HEK293T (cell line): ENCODE results near the gene CACNA1F.

ENCODE experiments used
- CTCF ChIA-PET: fragments of 350-600 bp; formaldehyde crosslinking; extraction: SDS; loops from one replicate; lab custom pipeline; 2021; ENCODE audit warnings: antibody characterized with exemption, inconsistent platforms; lab: Yijun Ruan, JAX
- POLR2A ChIA-PET: fragments of 350-600 bp; formaldehyde crosslinking; extraction: SDS; loops from one replicate; lab custom pipeline; 2020; ENCODE audit warnings: antibody characterized with exemption, inconsistent platforms; lab: Yijun Ruan, JAX
- DNase-seq: peaks from one replicate; pipeline ENCODE4 v3.0.0; 2012; ENCODE audit warnings: mixed read lengths; ENCODE audit errors: extremely low spot score
- ARNT ChIP-seq: fragments of 450-650 bp; IDR thresholded peaks from 2 replicates; pipeline ENCODE4 v1.6.1; 2017; ENCODE audit warnings: mild to moderate bottlenecking
- BHLHE40 ChIP-seq: fragments of 450-650 bp; IDR thresholded peaks from 2 replicates; pipeline ENCODE4 v1.6.1; 2016; ENCODE audit warnings: mild to moderate bottlenecking, moderate library complexity, borderline replicate concordance
- CTBP1 ChIP-seq: fragments of 450-650 bp; IDR thresholded peaks from 2 replicates; pipeline ENCODE4 v1.6.1; 2016; ENCODE audit warnings: borderline replicate concordance
- ELF4 ChIP-seq: fragments of 450-650 bp; IDR thresholded peaks from 2 replicates; pipeline ENCODE4 v1.6.1; 2017; ENCODE audit warnings: antibody characterized with exemption
- FOXA1 ChIP-seq: fragments of 450-650 bp; IDR thresholded peaks from 2 replicates; pipeline ENCODE4 v1.6.1; 2016; ENCODE audit warnings: mild to moderate bottlenecking
- FOXK2 ChIP-seq: fragments of 450-650 bp; IDR thresholded peaks from 2 replicates; pipeline ENCODE4 v1.6.1; 2016; ENCODE audit warnings: mild to moderate bottlenecking
- FOXM1 ChIP-seq: fragments of 450-650 bp; IDR thresholded peaks from 2 replicates; pipeline ENCODE4 v1.6.1; 2017; ENCODE audit warnings: mild to moderate bottlenecking, borderline replicate concordance
- HDGF ChIP-seq: fragments of 450-650 bp; IDR thresholded peaks from 2 replicates; pipeline ENCODE4 v1.6.1; 2017; ENCODE audit warnings: antibody characterized with exemption, borderline replicate concordance
- L3MBTL2 ChIP-seq: fragments of 450-650 bp; conservative IDR thresholded peaks from 2 replicates; pipeline ENCODE4 v1.6.1; 2016; ENCODE audit warnings: mild to moderate bottlenecking
- LEF1 ChIP-seq: fragments of 450-650 bp; IDR thresholded peaks from 2 replicates; pipeline ENCODE4 v1.6.1; 2017; ENCODE audit warnings: mild to moderate bottlenecking, borderline replicate concordance
- NFRKB ChIP-seq: fragments of 450-650 bp; IDR thresholded peaks from 2 replicates; pipeline ENCODE4 v1.6.1; 2016; ENCODE audit warnings: mild to moderate bottlenecking, moderate library complexity
- SP1 ChIP-seq: fragments of 450-650 bp; IDR thresholded peaks from 2 replicates; pipeline ENCODE4 v1.6.1; 2017
- SUZ12 ChIP-seq: fragments of 450-650 bp; IDR thresholded peaks from 2 replicates; pipeline ENCODE4 v1.6.1; 2016; ENCODE audit warnings: mild to moderate bottlenecking
- TARDBP ChIP-seq: fragments of 450-650 bp; IDR thresholded peaks from 2 replicates; pipeline ENCODE4 v1.6.1; 2016
- ZNF384 ChIP-seq: fragments of 450-650 bp; IDR thresholded peaks from 2 replicates; pipeline ENCODE4 v1.6.1; 2016
- TF ChIP-seq, protein P1 (sequence below): fragments of 450-650 bp; IDR thresholded peaks from 2 replicates; pipeline ENCODE4 v1.6.1; 2016

The CACNA1F gene

DNA sequence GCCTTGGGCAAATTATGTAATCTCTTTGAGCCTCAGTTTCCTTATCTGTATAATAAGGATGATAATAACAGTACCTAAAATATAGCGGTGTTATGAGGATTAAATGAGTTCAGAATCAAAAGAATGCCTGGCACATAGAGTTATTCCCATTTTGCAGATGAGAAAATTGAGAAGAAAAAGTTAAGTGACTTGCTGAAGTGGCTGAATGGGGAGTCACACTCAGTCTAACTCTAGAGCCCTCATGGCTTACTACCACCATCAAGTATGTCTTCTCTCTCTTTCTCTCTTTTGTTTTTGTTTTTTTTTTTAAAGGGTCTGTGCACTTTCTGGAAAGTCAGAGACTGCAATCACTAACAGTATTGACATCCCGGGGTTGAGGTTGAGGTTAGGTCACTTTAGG is 615 bp downstream of the CACNA1F start:
- no peak for DNase-seq
- CTCF ChIA-PET: no interaction called here
- POLR2A ChIA-PET: interaction anchor here (1.3 kb wide), 1 partner anchor 40 kb away, joined by 3 read pairs; no protein-coding TSS in a partner anchor
- TF ChIP-seq BHLHE40 (no peak), ARNT (no peak), CTBP1 (no peak), SUZ12 (no peak)
- TF ChIP-seq, protein P1, sequence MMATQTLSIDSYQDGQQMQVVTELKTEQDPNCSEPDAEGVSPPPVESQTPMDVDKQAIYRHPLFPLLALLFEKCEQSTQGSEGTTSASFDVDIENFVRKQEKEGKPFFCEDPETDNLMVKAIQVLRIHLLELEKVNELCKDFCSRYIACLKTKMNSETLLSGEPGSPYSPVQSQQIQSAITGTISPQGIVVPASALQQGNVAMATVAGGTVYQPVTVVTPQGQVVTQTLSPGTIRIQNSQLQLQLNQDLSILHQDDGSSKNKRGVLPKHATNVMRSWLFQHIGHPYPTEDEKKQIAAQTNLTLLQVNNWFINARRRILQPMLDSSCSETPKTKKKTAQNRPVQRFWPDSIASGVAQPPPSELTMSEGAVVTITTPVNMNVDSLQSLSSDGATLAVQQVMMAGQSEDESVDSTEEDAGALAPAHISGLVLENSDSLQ: no peak

DNA sequence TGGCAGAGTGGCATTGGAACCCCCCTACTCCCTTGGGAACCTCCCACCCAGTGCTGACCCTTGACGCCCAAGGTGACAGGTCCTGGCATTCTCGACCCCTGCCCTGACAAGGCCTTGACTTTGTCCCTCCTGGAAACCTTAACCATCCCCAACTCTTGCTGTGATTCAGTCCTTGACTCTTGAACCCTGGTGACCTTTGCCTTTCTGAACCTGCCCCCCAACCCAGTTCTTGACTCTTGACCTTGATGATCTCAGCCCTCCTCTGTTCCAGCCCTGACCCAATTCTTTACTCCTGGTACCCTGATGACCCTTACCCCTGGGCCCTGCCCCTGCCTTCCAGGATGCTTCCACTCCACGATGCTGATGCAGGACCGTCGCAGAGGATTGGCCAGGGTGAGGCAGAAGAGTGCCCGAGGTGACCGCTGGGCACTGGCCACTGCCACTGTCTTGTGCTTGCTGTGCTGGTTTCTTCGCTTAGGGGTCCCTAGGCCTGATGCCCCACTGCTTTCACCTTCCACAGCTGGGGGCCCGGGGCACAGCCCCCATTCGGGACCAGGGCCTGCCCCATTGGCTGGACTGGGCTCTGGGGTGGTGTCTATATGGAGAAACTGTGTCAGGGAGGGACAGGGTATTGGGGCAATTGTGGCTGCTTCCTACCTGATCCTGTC is 1.7 kb downstream of the CACNA1F start:
- ChIA-PET POLR2A (no interaction called here), CTCF (no interaction called here)
- TF ChIP-seq FOXM1 (no peak), BHLHE40 (no peak), TARDBP (no peak), CTBP1 (no peak), LEF1 (no peak), NFRKB (no peak), SP1 (no peak)
- TF ChIP-seq, protein P1: no peak
- no peak for DNase-seq

DNA sequence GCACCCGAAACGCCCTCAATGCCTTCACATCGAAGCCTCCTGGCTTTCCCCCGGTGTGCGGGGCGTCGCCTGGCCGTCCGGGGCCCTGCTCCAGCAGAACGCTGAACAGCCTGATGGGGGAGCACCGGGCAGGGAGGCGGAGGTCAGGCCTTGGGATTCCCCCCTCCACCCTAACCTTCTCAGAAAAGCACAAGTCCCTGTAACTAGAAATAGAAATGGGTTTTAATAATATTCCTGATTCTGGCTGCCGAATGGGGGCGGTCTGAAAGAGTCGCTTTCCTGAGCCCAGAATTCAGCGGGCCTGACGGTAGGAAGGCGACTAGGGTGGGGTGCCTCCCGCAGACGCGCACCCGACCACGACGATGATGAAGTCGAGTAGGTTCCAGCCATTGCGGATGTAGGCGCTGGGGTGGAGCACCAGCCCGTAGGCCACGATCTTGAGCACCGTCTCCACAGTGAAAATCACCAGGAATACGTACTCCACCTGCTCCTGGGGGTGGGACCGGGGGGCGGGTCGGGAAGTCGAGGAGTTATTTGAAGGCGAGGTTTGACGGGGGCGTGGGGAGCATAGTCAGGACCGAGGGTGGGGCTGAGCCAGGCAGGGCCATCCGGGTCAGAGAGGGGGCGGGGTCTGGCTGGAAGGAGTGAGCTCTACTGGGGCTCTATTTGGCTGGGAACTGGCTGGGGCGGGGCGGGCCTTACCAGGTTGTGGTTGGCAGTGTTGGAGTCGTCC is 2.5 kb downstream of the CACNA1F start:
- TF ChIP-seq CTBP1 (no peak), L3MBTL2 (no peak), TARDBP (no peak), BHLHE40 (no peak), SP1 (no peak)
- ChIA-PET CTCF (no interaction called here), POLR2A (no interaction called here)
- no peak for DNase-seq

DNA sequence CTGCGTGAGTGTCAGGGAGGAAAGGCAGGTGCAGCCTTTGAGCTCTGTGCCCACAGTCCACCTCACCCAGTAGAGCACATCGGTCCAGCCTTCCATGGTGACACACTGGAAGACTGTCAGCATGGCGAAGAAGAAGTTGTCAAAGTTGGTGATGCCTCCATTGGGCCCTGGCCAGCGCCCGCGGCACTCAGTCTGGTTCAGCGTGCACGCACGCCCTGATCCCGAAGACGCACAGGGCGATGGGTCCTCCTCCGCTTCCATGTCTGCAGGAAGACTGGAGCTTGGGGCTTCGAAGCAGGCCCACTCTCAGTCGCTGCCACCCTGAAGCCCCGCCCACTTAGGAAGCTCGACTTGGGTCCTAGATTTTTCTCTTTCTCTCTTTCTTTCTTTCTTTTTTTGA is 5.0 kb downstream of the CACNA1F start:
- POLR2A ChIA-PET: interaction anchor here (1.0 kb wide), 1 partner anchor 41 kb away, joined by 3 read pairs; no protein-coding TSS in a partner anchor

GRCh38 chrX:49227726-49228125 is 5.4 kb downstream of the CACNA1F start:
- ChIA-PET CTCF (no interaction called here), POLR2A (no interaction called here)
- DNase-seq: no peak
- TF ChIP-seq CTBP1 (no peak), NFRKB (no peak), L3MBTL2 (no peak), BHLHE40 (no peak)

More for the DNA sequence above, 5.0 kb downstream of the CACNA1F start:
- TF ChIP-seq NFRKB (no peak), TARDBP (no peak), FOXA1 (no peak), SUZ12 (no peak), ELF4 (no peak), BHLHE40 (no peak), SP1 (no peak), FOXK2 (no peak), HDGF (no peak)
- TF ChIP-seq, protein P1: no peak
- CTCF ChIA-PET: no interaction called here
- no peak for DNase-seq

DNA sequence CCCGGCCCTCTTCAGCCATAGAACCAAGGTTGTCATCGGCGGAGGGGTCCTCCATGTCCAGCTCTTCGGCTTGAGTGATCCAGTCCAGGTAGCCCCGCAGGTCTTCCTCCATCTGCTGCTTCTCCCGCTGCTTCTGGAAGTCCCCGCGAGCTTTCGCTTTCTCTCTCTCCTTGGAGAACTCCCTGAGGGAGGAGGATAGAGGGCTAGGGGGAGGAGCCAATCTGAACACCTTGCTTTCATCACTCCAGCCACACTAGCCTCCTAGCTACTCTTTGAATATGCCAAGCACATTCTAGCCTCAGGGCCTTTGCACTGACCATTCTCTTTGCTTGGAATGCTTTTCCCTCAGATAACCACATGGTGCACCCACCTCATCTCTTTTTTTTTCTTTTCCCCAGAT is 6.2 kb downstream of the CACNA1F start:
- DNase-seq: no peak
- no peak for TF ChIP-seq SP1
- TF ChIP-seq FOXA1: no peak
- no peak for TF ChIP-seq ARNT
- no peak for TF ChIP-seq TARDBP
- no peak for TF ChIP-seq L3MBTL2
- no peak for TF ChIP-seq CTBP1
- TF ChIP-seq ELF4: no peak
- TF ChIP-seq FOXK2: no peak
- TF ChIP-seq, protein P1: no peak
- no peak for TF ChIP-seq FOXM1
- no peak for TF ChIP-seq BHLHE40
- no peak for TF ChIP-seq SUZ12
- no peak for TF ChIP-seq ZNF384
- no peak for TF ChIP-seq LEF1
- no peak for TF ChIP-seq NFRKB
- CTCF ChIA-PET: no interaction called here
- POLR2A ChIA-PET: interaction anchor here (1.0 kb wide), 1 partner anchor 35 kb away, joined by 3 read pairs; no protein-coding TSS in a partner anchor
